Breast epithelium (tissue), 4 donors: ENCODE results near the gene SUCLG1. TPM values are rescaled to one million over a fixed set of nuclear protein-coding genes. Genes with fewer than 3 reads are reported as not detected.

Source experiments
- DNase-seq, 2 donors: peaks; one replicate each; pipeline ENCODE4 v3.0.0-alpha.2; 2019; ENCODE audit warnings: low spot score in 2 of 2
- H3K27ac ChIP-seq, 2 donors: fragments of 200-600 bp; sonication (generic) in 1 of 2; one replicate each; pipeline ENCODE4 v1.5.1; 2016 to 2019; ENCODE audit warnings: mild to moderate bottlenecking in 1 of 2
- H3K27me3 ChIP-seq, 2 donors: fragments of 200-600 bp; sonication (generic) in 1 of 2; one replicate each; pipeline versions ENCODE4 v1.5.1 to v1.6.0; 2017 to 2019; ENCODE audit warnings: control low read depth in 1 of 2, mild to moderate bottlenecking in 1 of 2
- H3K36me3 ChIP-seq: fragments of 200-600 bp; one replicate; pipeline ENCODE4 v1.5.1; 2019
- H3K4me1 ChIP-seq, 2 donors: fragments of 200-600 bp; sonication (generic); one replicate each; pipeline ENCODE4 v1.5.1; 2016 to 2019; ENCODE audit warnings: control low read depth in 1 of 2
- H3K4me3 ChIP-seq, 3 donors: fragments of 200-600 bp; sonication (generic); 1 replicate in 2 of 3; 2 replicates in 1 of 3; pipeline ENCODE4 v1.5.1; 2016 to 2019; ENCODE audit warnings: mild to moderate bottlenecking in 3 of 3, moderate library complexity in 2 of 3
- H3K9me3 ChIP-seq, 2 donors: fragments of 200-600 bp; sonication (generic) in 1 of 2; one replicate each; pipeline ENCODE4 v1.5.1; 2016 to 2019; ENCODE audit warnings: control low read depth in 1 of 2
- CTCF ChIP-seq, 3 donors: fragments of 450-650 bp; IDR thresholded peaks; one replicate each; pipeline ENCODE4 v1.5.1; 2016 to 2017; ENCODE audit warnings: antibody characterized with exemption in 3 of 3, mild to moderate bottlenecking in 3 of 3, moderate library complexity in 3 of 3
- POLR2A ChIP-seq: fragments of 450-650 bp; IDR thresholded peaks from one replicate; pipeline ENCODE4 v1.6.1; 2016; ENCODE audit warnings: antibody characterized with exemption, mild to moderate bottlenecking, moderate library complexity
- POLR2AphosphoS5 ChIP-seq, 3 donors: sonication (generic); formaldehyde crosslinking; IDR thresholded peaks; one replicate each; pipeline ENCODE4 v1.6.1; 2017; ENCODE audit warnings: antibody characterized with exemption in 3 of 3
- intact Hi-C: fragments of 100-400 bp; cut with DNase I; formaldehyde crosslinking; loops from one replicate; pipeline ENCODE4 v1.15.1; 2023; ENCODE audit warnings: low total_unique reads
- total RNA-seq, 3 donors: library from RNA; depleted of rRNA; stranded (reverse); fragments of >200 nt; gene quantifications; one replicate each; pipeline ENCODE4 v1.1.0, GENCODE V29; 2016

SUCLG1 gene
- total RNA-seq, 3 donors from 2014 or later: 108 to 112 (median 110) TPM

DNA sequence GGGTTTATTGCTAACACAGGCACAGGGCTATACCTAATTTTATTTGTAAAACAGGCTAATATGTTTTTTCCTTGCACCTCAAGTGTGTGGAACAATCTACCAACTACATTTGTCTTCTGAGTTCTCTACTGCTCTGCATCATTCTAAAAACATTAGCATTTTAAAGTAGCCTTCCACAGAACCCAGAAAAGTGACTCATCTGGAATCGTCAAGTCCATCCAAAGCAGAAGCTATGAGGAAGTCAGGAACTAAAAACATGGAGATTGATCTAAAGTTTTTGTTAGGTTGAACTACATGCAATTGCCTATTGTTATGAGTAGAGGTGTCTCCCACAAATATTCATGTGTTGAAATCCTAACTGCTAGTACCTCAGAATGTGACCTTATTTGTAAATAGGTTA, 70.9 kb downstream of the SUCLG1 start:
- no peak for DNase-seq

DNA sequence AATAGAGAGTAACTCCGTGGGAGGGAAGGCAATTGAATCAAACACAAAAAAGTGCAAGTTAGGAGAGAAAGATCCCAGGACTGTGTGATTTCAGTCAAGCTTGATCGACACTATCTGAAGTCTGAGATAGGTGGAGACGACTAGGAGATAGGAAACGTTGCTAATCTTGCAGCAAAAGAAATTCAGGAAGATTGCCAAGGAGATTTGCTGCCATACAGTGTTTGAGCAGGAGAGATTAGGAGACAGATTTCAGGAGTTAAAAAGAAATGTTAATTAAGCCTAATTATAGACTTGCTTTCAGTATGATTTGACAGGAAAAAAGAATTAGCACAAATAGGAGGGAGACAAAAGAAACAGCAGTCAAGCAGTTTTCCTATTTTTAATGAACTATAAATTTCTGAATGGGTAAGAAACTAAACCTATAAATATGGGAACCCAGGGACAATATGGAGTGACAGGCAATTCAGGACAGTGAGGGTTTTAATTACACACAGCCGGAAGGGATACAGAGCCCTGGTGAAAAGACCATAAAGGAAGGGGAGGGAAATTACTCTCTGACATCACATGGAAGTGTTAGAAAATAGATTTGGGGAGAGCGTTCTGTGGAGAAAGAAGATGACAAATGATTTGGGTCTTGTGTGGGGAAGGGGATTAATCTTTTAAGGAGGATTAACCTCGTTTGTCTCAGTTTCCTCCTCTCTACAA, 72.6 kb downstream of the SUCLG1 start:
- no peak for DNase-seq
- Histone ChIP-seq H3K27me3 (no peaks in the 10 kb centered on the region), H3K4me1 (no peaks in the 10 kb centered on the region), H3K9me3 (no peaks in the 10 kb centered on the region), H3K36me3 (no peaks in the 10 kb centered on the region), H3K4me3 (no peak overlapping the region), H3K27ac (no peak overlapping the region)
- TF ChIP-seq CTCF (IDR thresholded peaks at IDR 0.05): no peak
- TF ChIP-seq POLR2A: no peak
- no peak for TF ChIP-seq POLR2AphosphoS5 (IDR thresholded peaks at IDR 0.05)
- intact Hi-C loops: no loop called here

More for the DNA sequence above, 70.9 kb downstream of the SUCLG1 start:
- Histone ChIP-seq H3K36me3 (no peaks in the 10 kb centered on the region), H3K4me1 (no peaks in the 10 kb centered on the region), H3K4me3 (no peak overlapping the region), H3K27me3 (no peaks in the 10 kb centered on the region), H3K27ac (no peak overlapping the region), H3K9me3 (no peaks in the 10 kb centered on the region)
- intact Hi-C loops: no loop called here
- TF ChIP-seq POLR2A (no peak), CTCF (IDR thresholded peaks at IDR 0.05) (no peak), POLR2AphosphoS5 (IDR thresholded peaks at IDR 0.05) (no peak)

- Histone ChIP-seq H3K4me3 (no peak overlapping the region), H3K4me1 (no peaks in the 10 kb centered on the region), H3K27me3 (no peaks in the 10 kb centered on the region), H3K36me3 (no peaks in the 10 kb centered on the region), H3K27ac (no peak overlapping the region), H3K9me3 (no peaks in the 10 kb centered on the region)
- no peak for DNase-seq
- TF ChIP-seq POLR2AphosphoS5 (IDR thresholded peaks at IDR 0.05) (no peak), CTCF (IDR thresholded peaks at IDR 0.05) (no peak), POLR2A (no peak)
- intact Hi-C loops: no loop called here
These were observed 75.8 kb downstream of the SUCLG1 start for GRCh38 chr2:84383271-84383670.

- Histone ChIP-seq H3K4me1 (no peaks in the 10 kb centered on the region), H3K9me3 (no peaks in the 10 kb centered on the region), H3K27me3 (no peaks in the 10 kb centered on the region), H3K36me3 (no peaks in the 10 kb centered on the region), H3K27ac (no peak overlapping the region), H3K4me3 (no peak overlapping the region)
- TF ChIP-seq CTCF (IDR thresholded peaks at IDR 0.05): no peak
- no peak for TF ChIP-seq POLR2AphosphoS5 (IDR thresholded peaks at IDR 0.05)
- no peak for TF ChIP-seq POLR2A
- intact Hi-C loops: no loop called here
- DNase-seq: no peak
These were observed 78.2 kb downstream of the SUCLG1 start for GRCh38 chr2:84380875-84381274.

DNA sequence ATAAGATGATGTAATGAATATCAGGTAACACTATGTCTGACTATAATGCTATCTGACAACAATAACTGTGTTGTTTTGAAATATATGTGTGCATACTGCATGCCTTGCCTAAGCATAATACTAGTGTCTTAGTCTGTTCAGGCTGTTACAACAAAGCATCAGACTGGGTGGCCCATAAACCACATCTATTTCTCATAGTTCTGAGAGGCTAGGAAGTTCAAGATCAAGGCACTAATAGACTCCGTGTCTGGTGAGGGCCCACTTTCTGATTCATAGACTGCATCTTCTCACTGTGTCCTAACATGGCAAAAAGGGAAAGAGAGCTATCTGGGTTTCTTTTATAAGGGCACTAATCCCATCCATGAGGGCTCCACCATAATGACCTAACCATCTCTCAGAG, 80.1 kb downstream of the SUCLG1 start:
- no peak overlapping the region for H3K27ac ChIP-seq
- no peaks in the 10 kb centered on the region for H3K4me1 ChIP-seq
- no peaks in the 10 kb centered on the region for H3K36me3 ChIP-seq
- H3K9me3 ChIP-seq: no peaks in the 10 kb centered on the region
- TF ChIP-seq POLR2A: no peak
- no peaks in the 10 kb centered on the region for H3K27me3 ChIP-seq
- H3K4me3 ChIP-seq: no peak overlapping the region
- intact Hi-C loops: no loop called here
- no peak for DNase-seq
